Amniotic stem cell (primary cell): ENCODE results near the gene DIP2C.
A peak's percentile ranks its signal among the peaks of the same experiment; 100 is the strongest.
"Not testable (repeated sequence)": the region's sequence is repeated elsewhere in the genome, so short reads cannot be mapped to it uniquely, and the experiment has no call there.

Experiments
- DNase-seq: peaks from one replicate; lab custom pipeline; 2025; lab: John Stamatoyannopoulos, UW

Gene DIP2C

GRCh38 chr10:418894-419293 lies 270.6 kb downstream of the DIP2C start:
- DNase-seq, result no peak

GRCh38 chr10:418226-418625 lies 271.2 kb downstream of the DIP2C start:
- DNase-seq, result no peak

- DNase-seq, result no peak
These were observed 273.4 kb downstream of the DIP2C start for GRCh38 chr10:416091-416515.

GRCh38 chr10:413662-414071 lies 275.8 kb downstream of the DIP2C start:
- DNase-seq, result no peak

GRCh38 chr10:412109-412508 lies 277.4 kb downstream of the DIP2C start:
- no peak for DNase-seq

GRCh38 chr10:411603-412002 lies 277.9 kb downstream of the DIP2C start:
- DNase-seq, result no peak

- DNase-seq, result no peak
These were observed 279.9 kb downstream of the DIP2C start for GRCh38 chr10:409408-410040.

- no peak for DNase-seq
These were observed 281.2 kb downstream of the DIP2C start for GRCh38 chr10:408236-408635.

- no peak for DNase-seq
These were observed 282.5 kb downstream of the DIP2C start for GRCh38 chr10:406976-407375.

GRCh38 chr10:405648-406047 lies 283.8 kb downstream of the DIP2C start:
- DNase-seq, result no peak

GRCh38 chr10:404991-405390 lies 284.5 kb downstream of the DIP2C start:
- no peak for DNase-seq

- peak; percentile 55 for DNase-seq
These were observed 285.1 kb downstream of the DIP2C start for GRCh38 chr10:404346-404745.

- DNase-seq, result no peak
These were observed 290.5 kb downstream of the DIP2C start for GRCh38 chr10:398954-399353.

GRCh38 chr10:397321-398068 lies 292.0 kb downstream of the DIP2C start:
- no peak for DNase-seq

GRCh38 chr10:396535-397220 lies 292.8 kb downstream of the DIP2C start:
- DNase-seq, result no peak

- DNase-seq, result no peak
These were observed 293.4 kb downstream of the DIP2C start for GRCh38 chr10:396107-396506.

GRCh38 chr10:395665-396064 lies 293.8 kb downstream of the DIP2C start:
- DNase-seq, result no peak

- not testable (repeated sequence) for DNase-seq
These were observed 294.9 kb downstream of the DIP2C start for GRCh38 chr10:394439-395101.

- no peak for DNase-seq
These were observed 295.6 kb downstream of the DIP2C start for GRCh38 chr10:393787-394438.

GRCh38 chr10:393106-393745 lies 296.2 kb downstream of the DIP2C start:
- DNase-seq, result no peak

GRCh38 chr10:392705-393037 lies 296.8 kb downstream of the DIP2C start:
- no peak for DNase-seq
